Activated CD8-positive, alpha-beta T cell treated with anti-CD3 and anti-CD28 coated beads for 36 hours (primary cell): ENCODE data around the gene TSR3. TPM values are rescaled to one million over a fixed set of nuclear protein-coding genes. Genes with fewer than 3 reads are reported as not detected.
A peak's percentile ranks its signal among the peaks of the same experiment; 100 is the strongest.

ENCODE experiments used
- ATAC-seq: fragments of 200-7000 bp; cut with Tn5 transposase; one replicate; pipeline ENCODE4 v1.10.0; 2021; ENCODE audit warnings: mild to moderate bottlenecking, moderate library complexity
- CTCF ChIA-PET: fragments of 350-600 bp; sonication (Branson Sonifier 250); formaldehyde crosslinking; loops from one replicate; lab custom pipeline; 2021; ENCODE audit warnings: antibody characterized with exemption; lab: Charles Lee
- POLR2A ChIA-PET: fragments of 350-600 bp; sonication (Branson Sonifier 250); formaldehyde crosslinking; loops from one replicate; lab custom pipeline; 2021; ENCODE audit warnings: antibody characterized with exemption; lab: Charles Lee
- DNase-seq: peaks from one replicate; pipeline ENCODE4 v3.0.0-alpha.2; 2020
- H3K27ac Mint-ChIP-seq: one replicate; pipeline ENCODE4 v1.8.0; 2021; ENCODE audit warnings: mild to moderate bottlenecking, mixed read lengths
- H3K27me3 Mint-ChIP-seq: one replicate; pipeline ENCODE4 v1.8.0; 2021; ENCODE audit warnings: mixed read lengths
- H3K36me3 Mint-ChIP-seq: one replicate; pipeline ENCODE4 v1.8.0; 2021; ENCODE audit warnings: low read depth, mixed read lengths
- H3K4me1 Mint-ChIP-seq: one replicate; pipeline ENCODE4 v1.8.0; 2021; ENCODE audit warnings: low read depth, mixed read lengths
- H3K4me3 Mint-ChIP-seq: one replicate; pipeline ENCODE4 v1.8.0; 2021; ENCODE audit warnings: mild to moderate bottlenecking, moderate library complexity, mixed read lengths
- H3K9me3 Mint-ChIP-seq: one replicate; pipeline ENCODE4 v1.8.0; 2021; ENCODE audit warnings: mixed read lengths
- intact Hi-C: fragments of 100-400 bp; cut with micrococcal nuclease; formaldehyde crosslinking; loops from one replicate; pipeline ENCODE4 v1.10.0; 2022
- total RNA-seq, 2 experiments: library from RNA; stranded (reverse); gene quantifications; one replicate each; pipeline ENCODE4 v1.2.3, GENCODE V29; 2021
- TF ChIP-seq, protein P1 (sequence below): fragments of 200-600 bp; IDR thresholded peaks from one replicate; pipeline ENCODE4 v1.8.0; 2022; ENCODE audit warnings: antibody characterized with exemption, mild to moderate bottlenecking

TSR3 gene
- total RNA-seq, 2 experiments from 2014 or later, result 54.7 to 57.4 TPM

DNA sequence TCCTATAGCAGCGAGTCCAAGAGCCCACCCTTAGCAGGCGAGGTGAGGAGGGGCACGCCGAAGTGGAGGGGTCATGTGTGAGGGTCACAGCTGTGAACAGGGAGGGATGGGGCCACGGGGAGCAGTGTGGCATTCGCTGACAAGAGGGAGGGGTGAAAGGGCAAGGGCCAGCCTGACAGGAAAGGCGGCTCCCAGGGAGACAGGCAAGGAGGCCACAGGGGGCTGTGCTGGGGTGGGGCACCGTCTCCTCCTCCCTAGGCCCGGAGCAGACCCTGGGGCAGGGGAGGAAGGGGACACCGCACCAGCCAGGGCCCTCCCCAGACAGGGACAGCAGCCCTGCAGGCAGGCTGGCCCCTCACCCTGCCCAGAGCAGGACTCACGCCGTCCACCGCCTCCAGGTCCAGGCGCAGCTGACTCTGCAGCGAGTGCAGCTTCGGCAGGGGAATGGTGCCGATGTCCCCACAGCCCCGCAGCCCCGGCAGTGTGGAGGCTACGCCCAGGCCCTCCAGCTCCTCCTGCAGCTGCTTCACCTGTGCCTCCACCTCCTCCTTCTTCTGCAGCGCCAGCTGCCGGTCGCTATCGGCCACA is 15.1 kb upstream of the TSR3 start:
- H3K4me3 Mint-ChIP-seq, result no peak overlapping the region
- no peaks in the 10 kb centered on the region for H3K9me3 Mint-ChIP-seq
- ChIA-PET POLR2A (interaction anchor here (3.7 kb wide), 1 partner anchor 12 kb away, joined by 17 read pairs; no protein-coding TSS in a partner anchor), CTCF (no interaction called here)
- ATAC-seq, result no peak
- TF ChIP-seq, protein P1, sequence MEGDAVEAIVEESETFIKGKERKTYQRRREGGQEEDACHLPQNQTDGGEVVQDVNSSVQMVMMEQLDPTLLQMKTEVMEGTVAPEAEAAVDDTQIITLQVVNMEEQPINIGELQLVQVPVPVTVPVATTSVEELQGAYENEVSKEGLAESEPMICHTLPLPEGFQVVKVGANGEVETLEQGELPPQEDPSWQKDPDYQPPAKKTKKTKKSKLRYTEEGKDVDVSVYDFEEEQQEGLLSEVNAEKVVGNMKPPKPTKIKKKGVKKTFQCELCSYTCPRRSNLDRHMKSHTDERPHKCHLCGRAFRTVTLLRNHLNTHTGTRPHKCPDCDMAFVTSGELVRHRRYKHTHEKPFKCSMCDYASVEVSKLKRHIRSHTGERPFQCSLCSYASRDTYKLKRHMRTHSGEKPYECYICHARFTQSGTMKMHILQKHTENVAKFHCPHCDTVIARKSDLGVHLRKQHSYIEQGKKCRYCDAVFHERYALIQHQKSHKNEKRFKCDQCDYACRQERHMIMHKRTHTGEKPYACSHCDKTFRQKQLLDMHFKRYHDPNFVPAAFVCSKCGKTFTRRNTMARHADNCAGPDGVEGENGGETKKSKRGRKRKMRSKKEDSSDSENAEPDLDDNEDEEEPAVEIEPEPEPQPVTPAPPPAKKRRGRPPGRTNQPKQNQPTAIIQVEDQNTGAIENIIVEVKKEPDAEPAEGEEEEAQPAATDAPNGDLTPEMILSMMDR, result no peak
- H3K27me3 Mint-ChIP-seq, result no peaks in the 10 kb centered on the region
- H3K4me1 Mint-ChIP-seq, result peaks cover 2% of the 10 kb centered on the region
- peaks cover 12% of the 10 kb centered on the region for H3K36me3 Mint-ChIP-seq
- no peak overlapping the region for H3K27ac Mint-ChIP-seq
- no peak for DNase-seq
- intact Hi-C loops, result no loop called here

DNA sequence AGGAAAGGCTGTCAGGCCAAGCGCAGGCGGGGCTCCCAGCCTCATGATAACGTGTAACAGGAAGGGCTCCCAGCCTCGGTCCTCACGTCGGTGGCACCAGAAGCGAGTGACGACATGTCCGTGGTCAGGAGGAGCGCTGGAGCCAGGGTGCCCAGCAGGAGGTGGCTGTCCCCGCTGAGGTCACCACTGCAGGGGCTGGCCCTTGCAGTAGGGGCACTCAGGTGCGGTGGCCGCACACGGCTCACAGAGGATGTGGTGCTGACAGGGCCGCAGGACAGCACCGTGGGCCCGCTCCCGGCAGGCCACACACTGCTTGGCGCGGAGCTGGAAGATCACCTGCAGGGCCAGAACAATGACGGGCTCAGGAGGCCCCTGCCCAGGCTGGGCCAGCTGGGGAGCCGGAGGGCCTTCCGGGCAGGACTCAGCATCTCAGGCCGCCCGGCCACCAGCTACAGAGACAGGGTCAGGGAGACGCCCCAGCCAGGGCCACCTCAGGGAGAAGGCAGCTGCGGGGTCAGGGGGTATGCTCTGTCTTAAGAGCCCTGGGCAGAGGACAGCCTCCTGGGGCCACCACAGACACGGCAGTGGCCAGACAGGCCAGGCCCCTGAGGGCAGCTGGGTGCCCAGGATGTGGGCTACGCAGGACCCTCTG is 14.5 kb upstream of the TSR3 start:
- CTCF ChIA-PET, result interaction anchor here (1.2 to 4.2 kb wide), 4 partner anchors 9 to 46 kb away, joined by 3 to 36 read pairs (median 10); no protein-coding TSS in a partner anchor
- peaks cover 12% of the 10 kb centered on the region for H3K36me3 Mint-ChIP-seq
- H3K4me1 Mint-ChIP-seq, result peaks cover 2% of the 10 kb centered on the region
- no peak overlapping the region for H3K27ac Mint-ChIP-seq
- intact Hi-C loops, result no loop called here
- no peak for ATAC-seq
- TF ChIP-seq, protein P1, result no peak
- no peaks in the 10 kb centered on the region for H3K9me3 Mint-ChIP-seq
- POLR2A ChIA-PET, result interaction anchor here (3.7 kb wide), 1 partner anchor 12 kb away, joined by 17 read pairs; no protein-coding TSS in a partner anchor
- H3K27me3 Mint-ChIP-seq, result no peaks in the 10 kb centered on the region
- no peak overlapping the region for H3K4me3 Mint-ChIP-seq
- DNase-seq, result no peak

DNA sequence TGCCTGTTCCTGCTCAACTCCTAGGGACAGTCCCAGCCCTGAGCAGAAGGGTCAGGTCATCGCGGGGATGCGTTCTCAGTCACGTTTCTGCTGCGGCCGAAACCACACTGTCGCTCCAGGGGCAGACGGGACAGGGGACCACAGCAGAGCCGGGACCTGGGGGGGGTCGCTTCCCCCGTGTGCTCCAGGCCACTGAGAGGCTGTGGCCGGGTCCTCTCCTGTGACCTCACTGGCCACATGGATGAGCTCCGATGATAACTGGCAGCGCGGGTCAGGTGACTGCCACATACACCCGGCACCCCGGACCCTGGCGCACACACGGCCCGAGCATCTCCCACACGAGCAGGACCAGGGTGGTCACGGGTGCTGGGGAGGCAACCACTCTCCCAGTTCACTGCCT is 12.8 kb upstream of the TSR3 start:
- POLR2A ChIA-PET, result interaction anchor here (0.5 to 3.7 kb wide), 5 partner anchors 14 to 43 kb away, joined by 3 to 17 read pairs (median 3); no protein-coding TSS in a partner anchor
- ATAC-seq, result no peak
- Mint-ChIP-seq H3K36me3 (peaks cover 16% of the 10 kb centered on the region), H3K27ac (no peak overlapping the region), H3K4me3 (no peak overlapping the region), H3K9me3 (no peaks in the 10 kb centered on the region), H3K27me3 (no peaks in the 10 kb centered on the region), H3K4me1 (peaks cover 2% of the 10 kb centered on the region)
- TF ChIP-seq, protein P1, result no peak
- CTCF ChIA-PET, result interaction anchor here (0.6 to 4.2 kb wide), 21 partner anchors 10 to 342 kb away, joined by 3 to 36 read pairs (median 5); partner anchors contain the start of genes CRAMP1, IFT140, MAPK8IP3 and TMEM204
- intact Hi-C loops, result no loop called here
- no peak for DNase-seq

DNA sequence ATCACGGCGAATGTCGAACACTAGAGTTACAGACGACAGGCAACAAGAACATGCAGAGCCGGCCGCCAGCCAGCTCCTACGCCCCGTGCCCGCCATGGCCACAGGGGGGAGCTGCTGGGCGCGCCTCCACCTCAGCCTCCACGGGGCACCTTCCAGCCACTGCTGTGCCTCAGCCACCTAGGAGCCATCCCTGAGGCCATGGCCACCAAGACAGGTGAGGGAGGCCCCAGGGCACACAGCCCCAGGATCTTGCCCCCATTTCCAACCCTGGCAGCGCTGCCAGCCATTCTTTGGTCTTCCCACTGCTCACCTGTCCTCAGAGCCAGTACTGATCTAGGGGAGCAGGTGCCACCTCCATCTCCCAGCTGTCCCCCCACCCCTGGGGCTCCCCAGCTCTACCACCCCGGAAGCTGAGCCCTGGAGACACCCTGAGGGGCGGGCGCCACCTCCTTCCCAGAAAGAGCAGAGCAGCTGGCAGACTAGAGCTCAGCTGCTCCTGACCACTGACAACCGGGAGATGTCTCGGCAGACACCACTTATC is 11.9 kb upstream of the TSR3 start:
- H3K27ac Mint-ChIP-seq, result peak overlapping the region; percentile 59
- ChIA-PET POLR2A (interaction anchor here (0.8 to 3.7 kb wide), 5 partner anchors 15 to 57 kb away, joined by 3 to 17 read pairs (median 3); partner anchors contain the start of gene UQCC4), CTCF (interaction anchor here (0.6 to 4.2 kb wide), 32 partner anchors 8 to 343 kb away, joined by 3 to 36 read pairs (median 4); partner anchors contain the start of genes CRAMP1, GNPTG, IFT140 and MAPK8IP3)
- ATAC-seq, result peak; percentile 99
- no peaks in the 10 kb centered on the region for H3K9me3 Mint-ChIP-seq
- H3K4me1 Mint-ChIP-seq, result peaks cover 2% of the 10 kb centered on the region
- TF ChIP-seq, protein P1, result peak; percentile 79
- no peaks in the 10 kb centered on the region for H3K27me3 Mint-ChIP-seq
- DNase-seq, result peak; percentile 82
- no peak overlapping the region for H3K4me3 Mint-ChIP-seq
- peaks cover 18% of the 10 kb centered on the region for H3K36me3 Mint-ChIP-seq
- intact Hi-C loops, result no loop called here
